COLO829 (cell line): ENCODE data around the gene CSTB.
A peak's percentile ranks its signal among the peaks of the same experiment; 100 is the strongest.
"Not testable (repeated sequence)": the region's sequence is repeated elsewhere in the genome, so short reads cannot be mapped to it uniquely, and the experiment has no call there.

Experiments
- DNase-seq: peaks from one replicate; pipeline ENCODE4 v3.0.0; 2012; ENCODE audit warnings: low spot score

Gene CSTB, protein sequence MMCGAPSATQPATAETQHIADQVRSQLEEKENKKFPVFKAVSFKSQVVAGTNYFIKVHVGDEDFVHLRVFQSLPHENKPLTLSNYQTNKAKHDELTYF

DNA sequence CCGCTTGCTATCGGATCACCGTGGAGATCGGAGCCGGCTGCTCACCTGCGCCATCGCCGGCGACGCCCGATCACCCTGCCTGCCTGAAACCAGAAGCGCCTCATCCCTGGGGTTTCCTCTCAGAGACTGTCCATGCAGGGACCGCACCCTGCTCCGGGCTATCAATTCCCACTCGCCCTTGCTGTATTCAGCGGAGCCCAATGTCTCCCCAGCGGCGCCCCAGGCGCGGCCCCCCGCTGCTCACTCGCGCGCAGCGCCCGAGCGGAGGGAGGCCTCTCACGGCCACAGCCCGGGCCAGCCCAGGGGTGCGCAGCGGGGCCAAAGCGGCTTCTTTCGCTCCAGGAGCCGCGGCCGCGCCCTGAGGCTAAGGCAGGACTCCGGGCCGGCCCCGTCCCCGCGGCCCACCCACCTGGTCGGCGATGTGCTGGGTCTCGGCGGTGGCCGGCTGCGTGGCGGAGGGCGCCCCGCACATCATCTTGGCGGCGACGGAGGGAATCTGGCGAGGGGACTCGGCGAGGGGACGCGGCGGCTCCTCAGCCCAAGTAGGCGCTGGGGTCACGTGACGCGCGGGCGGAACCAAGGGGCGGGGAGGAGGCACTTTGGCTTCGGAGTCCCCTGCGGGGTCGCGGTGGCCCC, at the start of gene CSTB:
TSS of gene CSTB (minus strand) at position 514 of the 636 bp plus-strand sequence. CDS start at position 475, 39 bp downstream.
- peak; percentile 40 for DNase-seq

DNA sequence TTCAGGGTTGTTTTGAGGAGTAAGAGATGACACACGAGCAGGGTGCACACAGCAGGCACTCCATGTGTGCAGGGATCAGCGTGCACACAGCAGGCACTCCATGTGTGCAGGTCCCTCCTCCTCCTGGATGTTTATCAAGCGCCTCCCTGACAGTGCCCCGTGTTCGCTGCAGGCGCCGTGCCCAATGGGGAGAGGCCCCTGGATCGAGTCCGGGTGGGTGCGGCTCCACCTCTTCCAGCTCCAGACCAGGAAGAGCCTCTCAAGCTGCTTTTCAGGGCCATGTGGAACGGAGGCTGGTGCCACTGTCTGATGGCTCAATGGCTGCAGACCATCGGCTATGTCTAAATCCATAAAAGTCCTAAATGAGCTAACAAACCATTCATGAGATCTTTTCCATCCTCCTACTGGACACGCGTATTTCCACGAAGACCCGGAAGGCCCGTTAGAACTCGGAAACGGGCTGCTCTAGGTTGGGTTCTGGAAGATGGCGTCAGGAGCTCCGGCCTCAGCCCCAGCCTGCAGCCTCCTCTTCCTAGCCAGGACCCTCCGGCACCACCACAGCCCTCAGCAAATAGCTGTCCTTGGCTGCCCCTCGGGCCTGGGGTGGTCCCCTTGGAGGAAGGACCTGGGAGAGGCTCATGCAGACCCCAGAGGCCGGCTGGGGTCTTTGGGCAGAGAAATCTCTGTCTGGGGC, 49.3 kb upstream of the CSTB start:
- DNase-seq: no peak

DNA sequence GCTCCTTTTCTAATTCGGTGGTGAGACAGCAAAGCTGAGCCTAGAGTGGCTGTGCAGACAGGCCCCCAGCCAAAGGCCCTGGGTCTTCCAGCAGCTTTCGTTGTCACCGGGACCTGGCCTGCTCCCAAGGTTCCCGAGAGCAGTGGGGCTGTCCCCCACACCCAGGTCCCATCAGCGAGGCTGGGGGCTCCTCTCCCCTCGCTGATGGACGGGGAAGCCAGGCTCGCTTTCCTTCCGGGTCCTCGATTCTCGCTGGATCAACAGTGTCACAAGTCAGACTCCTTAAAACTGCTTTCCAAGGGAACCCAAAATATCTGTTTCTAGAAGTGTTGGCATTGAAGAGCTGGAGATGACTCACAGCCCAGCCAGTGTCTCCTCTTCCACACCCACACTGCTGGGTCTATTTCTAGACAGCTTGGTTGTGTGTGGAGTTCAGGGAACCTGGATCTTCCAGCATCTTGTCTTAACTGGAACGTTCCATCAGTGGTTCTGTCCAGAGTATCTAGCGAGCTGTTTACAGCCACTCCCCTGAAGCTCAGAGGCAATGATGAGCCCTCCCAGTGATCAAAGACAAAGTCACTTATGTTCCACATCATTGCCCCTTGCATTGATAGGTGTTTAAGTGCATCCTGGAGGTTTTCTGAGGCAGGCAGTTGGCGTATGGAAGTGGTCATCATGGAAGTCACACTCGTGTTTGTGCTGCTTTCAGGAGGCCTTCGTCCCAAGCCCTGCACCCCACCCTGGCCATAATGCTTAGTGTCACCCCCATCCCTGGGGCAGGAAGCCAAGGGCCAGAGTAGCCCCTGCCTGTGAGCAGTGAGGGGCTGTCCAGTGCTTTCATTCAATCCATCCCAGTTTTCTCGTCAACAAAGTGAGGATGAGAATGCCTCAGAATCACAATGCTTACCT, 48.5 kb upstream of the CSTB start:
- no peak for DNase-seq

DNA sequence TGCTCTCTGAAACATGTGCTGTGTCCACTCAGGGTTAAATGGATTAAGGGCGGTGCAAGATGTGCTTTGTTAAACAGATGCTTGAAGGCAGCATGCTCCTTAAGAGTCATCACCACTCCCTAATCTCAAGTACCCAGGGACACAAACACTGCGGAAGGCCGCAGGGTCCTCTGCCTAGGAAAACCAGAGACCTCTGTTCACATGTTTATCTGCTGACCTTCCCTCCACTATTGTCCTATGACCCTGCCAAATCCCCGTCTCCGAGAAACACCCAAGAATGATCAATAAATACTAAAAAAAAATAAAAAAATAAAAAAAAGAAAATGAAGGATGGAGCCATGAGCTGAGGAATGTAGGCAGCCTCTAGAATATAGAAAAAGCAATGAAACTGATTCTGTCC, 46.6 kb upstream of the CSTB start:
- not testable (repeated sequence) for DNase-seq

DNA sequence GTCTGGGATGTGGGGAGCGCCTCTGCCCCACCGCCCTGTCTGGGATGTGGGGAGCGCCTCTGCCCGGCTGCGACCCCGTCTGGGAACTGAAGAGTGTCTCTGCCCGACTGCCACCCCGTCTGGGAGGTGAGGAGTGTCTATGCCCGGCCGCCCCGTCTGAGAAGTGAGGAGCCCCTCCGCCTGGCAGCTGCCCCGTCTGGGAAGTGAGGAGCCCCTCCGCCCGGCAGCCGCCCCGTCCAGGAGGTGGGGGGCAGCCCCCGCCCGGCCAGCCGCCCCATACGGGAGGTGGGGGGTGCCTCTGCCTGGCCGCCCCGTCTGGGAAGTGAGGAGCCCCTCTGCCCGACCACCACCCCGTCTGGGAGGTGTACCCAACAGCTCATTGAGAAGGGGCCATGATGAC, 46.1 kb upstream of the CSTB start:
- not testable (repeated sequence) for DNase-seq

DNA sequence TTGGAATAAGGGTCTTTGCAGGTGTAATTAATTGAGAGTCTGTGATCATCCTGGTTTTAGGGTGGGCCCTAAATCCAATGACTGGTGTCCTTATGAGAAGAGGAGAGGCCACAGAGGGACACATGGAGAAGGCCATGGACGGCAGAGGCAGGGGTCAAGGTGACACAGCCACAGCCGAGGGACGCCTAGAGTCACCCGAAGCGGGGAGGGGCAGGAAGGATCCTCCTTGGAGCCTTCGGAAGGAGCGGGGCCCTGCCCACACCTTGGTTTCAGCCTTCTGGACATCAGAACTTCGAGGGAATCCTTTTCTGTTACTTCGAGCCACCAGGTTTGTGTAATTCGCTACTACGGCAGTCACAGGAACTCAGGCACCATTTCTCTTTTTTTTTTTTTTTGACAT, 44.4 kb upstream of the CSTB start:
- no peak for DNase-seq

DNA sequence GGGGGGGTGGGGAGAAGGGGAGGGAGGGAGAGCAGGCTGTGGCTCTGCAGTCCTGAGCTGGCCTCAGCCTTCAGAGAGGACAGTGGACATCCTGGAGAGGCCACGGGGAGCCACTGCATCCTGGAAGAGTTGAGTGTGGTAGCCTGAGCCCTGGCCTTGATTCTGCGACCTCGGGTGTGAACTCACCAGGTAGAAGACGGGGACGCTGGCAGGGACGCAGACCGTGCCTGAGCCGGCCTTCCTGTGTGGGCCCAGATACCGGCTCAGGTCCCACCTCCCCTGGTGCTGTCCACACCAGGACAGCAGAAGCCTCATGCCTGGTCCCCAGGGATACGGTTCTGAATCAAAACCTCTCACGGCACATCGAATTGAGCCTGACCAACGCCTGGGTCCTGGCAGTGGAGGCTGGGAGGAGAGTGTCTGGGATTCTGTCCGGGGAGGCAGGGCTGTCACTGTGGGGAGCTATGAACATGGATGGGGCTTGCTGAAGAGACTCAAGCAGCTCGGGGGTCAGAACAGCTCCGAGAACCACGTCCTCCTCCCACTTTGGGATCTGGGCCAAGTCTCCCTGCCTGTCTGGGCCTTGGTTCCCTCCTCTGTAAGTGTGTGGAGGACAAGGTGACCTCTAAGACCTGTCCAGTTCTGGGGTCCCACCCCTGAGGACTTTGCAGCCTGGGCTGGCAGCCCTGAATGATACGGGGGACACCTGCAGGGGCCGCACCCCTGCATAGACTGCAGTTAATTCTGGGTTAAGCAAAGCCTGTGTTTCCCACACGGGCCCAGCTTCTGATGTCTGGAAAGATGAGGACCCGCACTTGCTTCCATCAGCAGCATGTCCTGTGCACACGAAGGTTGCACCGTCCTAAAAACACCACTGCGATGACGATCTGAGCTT, 43.6 kb upstream of the CSTB start:
- no peak for DNase-seq

DNA sequence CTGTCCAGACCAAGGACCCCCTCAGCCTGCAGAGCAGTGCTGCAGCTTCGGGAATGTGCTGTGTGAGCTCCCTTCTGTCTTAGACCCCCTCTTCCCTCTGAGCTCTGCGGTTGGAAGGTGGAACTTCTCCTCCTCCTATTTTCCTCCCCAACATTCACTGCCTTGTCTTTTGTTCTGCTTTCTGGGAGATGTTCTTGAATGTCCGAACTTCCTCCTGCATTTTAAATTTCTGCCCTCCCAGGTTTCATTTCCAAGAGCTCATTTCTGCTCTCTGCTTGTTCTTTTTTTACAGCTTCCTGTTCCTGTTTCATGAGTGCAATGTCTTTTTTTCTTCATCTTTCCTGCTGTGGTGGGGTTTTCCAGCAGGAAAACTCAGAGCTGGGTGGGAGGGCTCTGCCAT, 42.6 kb upstream of the CSTB start:
- no peak for DNase-seq

DNA sequence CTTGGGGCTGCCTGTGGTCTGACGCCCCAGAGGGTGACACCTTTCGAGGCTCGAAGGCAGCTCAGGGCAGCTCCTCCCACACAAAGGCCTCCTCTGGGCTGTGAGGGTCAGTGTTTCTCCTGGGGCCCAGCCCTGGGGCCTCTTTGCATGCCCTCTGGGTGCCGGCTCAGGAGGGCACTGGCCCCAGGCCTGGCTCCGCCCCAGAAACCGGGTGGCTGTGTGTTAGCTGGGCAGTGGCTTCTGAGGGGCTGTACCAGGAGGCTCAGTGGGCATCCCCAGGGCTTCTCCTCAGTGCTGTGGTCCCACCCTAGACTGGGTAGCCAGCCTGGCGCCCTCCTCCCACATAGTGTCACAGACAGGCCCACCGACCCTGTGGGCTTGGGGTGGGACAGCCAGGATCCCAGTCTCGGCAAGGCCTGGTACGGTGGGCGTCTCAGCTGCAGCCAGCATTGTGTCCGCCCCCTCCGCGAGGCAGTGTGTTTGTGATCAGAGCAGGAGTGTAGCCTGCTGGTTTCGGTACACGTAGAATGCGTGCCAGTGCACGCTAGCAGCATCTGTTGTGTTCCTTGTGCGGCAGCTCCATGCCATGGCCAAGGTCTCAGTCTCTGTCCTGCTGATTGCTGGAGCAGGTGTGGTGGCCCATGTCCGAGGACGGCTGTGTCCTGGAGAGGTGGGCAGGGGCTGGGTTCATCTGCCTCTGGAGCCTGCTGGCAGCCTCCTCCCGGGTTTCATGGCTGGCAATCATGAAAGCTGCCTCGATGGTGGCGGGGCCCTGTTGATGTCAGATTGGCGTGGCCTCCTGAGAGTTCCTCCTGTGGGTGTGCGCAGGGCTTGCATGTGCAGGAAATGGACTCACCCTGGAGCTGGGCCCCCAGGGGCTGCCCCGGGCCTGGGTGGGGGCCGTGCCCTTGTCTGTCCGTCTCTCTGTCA, 41.3 kb upstream of the CSTB start:
- DNase-seq: no peak

DNA sequence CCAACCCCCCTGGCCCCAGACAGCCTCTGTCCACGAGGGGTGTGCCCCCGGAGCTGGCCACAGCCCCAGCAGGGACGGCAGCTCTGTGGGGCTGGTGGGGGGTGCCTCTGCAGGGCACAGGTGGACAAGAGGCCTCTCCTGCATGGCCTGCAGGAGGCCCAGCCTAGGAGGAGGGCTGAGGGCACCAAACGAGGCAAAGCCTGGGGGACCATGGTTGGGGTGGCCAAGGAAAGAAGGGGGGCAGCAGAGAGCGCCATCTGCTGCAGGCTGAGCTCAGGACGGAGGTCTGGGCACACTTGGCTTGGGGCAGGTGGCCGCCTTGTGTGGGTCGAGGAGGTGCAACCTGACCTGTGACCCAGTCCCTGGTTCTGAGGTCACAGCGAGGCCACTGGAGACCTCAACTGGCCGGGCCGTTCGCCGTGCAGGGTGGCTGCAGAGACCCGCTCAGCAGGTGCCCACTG, 40.5 kb upstream of the CSTB start:
- no peak for DNase-seq

DNA sequence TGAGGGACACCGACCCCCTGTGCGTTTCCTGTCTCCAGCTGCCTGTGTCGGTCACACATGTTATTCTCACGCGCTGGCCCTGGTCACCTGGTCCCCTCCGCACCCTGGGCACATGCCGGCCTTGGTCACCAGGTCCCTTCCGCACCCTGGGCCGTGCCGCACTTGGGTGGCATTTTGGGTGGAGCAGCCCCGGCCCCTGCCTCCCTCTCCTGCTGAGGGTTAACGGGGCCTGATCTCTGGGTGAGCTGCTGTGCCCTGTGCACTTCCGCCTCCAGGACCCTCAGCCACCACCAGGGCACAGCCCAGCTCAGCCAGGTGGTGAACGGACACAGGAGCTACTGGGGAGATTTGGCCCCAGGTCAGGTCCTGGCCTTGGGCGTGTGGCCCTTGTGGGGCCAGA, 39.9 kb upstream of the CSTB start:
- DNase-seq: no peak

DNA sequence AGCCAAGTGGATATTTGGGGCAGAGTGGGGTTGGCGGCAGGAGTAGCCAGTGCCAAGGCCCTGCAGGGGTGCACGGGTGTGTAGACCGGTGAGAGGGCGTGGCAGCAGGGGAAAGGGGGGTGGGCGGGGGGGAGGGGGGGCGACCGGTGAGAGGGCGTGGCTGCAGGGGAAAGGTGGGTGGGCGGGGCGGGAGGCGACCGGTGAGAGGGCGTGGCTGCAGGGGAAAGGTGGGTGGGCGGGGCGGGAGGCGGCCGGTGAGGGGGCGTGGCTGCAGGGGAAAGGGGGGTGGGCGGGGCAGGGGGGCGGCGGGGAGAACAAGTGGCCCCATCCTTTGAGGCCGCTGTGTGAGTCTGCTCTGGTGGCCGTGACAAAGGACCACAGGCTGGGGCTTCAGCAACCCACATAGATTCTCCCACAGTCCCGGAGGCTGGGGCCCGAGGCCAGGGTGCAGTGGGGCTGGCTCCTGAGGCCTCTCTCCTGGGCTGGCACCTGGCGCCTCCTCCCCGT, 39.1 kb upstream of the CSTB start:
- DNase-seq: no peak

DNA sequence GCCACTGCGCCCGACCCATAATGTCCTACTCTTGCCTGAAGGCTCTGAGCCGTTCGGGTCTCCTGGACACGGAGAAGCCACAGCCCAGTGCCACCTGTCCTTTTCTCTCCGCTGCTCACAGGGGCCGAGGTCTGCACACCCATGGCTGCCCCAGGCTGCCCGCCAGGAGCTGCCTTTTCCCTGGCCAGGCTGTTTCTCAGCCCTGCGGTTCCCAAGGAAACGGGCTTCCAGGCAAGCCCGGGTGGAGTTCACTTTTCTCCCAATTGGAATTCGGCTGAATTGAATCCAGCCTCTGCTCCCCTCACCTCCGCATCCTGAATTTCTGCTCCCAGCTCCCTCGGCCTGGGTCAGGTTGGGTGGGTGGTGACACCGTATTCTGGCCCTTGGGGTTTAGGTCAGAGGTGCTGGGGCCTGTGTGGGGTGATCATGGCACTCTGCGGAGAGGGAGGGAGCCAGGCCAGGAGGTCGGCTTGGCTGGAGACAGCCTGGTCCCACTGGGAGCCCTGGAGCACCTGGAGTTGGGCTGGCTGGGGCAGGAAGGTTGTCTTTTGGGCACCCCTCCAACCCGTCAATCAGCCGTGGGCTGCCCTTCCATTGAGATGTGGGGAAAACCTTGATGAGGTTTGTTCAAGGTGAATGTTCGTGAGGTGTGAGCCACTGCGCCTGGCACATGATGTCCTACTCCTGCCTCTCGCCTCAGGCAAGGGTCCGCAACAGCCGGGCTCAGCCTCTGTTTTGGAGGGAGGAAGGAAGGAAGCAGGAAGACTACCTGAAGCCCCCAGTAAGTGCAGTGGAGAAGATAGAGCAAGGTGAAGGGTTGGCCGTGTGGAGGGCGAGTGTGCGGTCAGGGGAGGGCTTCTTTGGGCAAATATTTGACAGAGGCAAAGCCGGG, 38.4 kb upstream of the CSTB start:
- no peak for DNase-seq

DNA sequence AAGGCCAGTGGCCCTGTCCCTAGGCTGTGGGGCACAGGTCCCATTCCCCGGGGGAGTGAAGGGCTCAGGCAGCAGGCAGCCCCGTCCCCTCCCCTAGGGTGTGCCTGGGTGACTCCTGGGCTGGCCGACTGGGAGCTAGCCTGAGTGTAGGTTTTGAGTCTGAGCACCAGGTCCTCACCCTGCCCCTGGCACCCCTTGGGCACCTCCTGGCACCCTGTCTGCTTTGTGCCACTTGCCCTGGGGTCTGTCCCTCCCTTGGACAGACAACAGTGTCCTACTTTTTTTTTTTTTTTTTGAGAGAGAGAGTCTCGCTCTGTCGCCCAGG, 37.5 kb upstream of the CSTB start:
- no peak for DNase-seq

DNA sequence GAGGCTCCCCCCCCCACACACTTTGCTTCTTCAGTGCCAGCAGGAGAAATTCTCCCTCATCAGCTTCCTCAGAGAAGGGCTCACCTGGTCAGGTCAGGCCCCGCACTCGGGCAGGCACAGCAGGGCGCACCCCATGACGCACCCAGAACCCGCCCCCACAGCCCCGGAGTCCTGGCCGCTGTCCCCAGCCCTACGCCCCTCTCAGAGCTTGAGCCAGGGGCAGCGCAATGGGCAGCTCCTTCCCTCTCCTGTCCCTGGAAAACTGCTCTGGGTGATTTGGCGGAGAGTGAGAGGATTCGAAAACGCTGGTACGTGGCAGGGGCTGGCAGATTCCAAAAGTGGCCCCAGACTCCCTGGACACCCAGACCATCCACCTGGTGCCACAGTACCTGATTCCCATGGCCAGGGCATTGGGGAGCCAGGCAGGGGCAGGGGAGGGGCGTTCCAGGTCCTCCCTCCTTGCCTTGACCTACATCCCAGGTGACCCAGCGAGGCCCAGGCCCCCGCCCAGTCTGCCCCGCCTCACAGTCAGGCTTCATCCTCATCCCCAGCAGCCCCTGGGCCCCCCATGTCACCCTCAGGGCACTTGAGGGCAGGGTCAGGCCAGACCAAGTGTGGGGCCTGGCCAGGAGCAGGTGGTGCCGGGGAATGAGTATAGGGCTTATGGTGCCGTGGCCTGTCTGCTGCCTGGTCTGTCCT, 37.0 kb upstream of the CSTB start:
- no peak for DNase-seq

DNA sequence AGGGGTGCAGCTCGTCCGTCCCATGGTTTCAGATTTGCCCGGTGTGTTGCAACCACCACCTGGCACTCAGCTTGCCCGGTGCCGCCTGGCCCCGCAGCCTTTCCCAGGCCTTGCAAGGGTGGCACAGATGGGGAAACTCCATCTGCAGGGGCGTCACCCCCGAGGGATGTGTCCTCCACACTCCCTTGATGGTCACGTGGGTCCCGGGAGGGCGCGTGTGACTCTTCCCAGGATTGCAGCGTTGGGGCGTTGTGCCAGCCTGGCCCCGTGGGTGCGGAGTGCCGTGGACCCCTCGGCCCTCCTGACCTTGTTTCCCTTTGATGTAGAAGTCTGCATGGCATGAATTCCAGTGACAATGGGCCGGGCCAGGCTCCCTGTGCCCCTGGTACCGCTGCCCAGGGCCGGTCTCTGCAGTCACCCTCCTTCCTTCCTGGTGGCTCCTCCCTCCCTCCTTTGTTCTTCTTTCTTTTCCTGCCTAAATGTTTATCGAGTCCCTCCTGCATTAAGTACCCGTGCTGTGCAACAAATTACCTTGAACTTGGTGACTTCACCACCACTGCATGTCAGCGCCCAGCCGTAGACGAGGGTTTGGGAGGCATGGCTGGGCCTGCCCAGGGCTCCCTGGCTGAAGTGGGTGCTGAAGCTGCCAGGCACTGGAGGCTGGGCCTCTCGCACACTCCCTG, 36.2 kb upstream of the CSTB start:
- no peak for DNase-seq

DNA sequence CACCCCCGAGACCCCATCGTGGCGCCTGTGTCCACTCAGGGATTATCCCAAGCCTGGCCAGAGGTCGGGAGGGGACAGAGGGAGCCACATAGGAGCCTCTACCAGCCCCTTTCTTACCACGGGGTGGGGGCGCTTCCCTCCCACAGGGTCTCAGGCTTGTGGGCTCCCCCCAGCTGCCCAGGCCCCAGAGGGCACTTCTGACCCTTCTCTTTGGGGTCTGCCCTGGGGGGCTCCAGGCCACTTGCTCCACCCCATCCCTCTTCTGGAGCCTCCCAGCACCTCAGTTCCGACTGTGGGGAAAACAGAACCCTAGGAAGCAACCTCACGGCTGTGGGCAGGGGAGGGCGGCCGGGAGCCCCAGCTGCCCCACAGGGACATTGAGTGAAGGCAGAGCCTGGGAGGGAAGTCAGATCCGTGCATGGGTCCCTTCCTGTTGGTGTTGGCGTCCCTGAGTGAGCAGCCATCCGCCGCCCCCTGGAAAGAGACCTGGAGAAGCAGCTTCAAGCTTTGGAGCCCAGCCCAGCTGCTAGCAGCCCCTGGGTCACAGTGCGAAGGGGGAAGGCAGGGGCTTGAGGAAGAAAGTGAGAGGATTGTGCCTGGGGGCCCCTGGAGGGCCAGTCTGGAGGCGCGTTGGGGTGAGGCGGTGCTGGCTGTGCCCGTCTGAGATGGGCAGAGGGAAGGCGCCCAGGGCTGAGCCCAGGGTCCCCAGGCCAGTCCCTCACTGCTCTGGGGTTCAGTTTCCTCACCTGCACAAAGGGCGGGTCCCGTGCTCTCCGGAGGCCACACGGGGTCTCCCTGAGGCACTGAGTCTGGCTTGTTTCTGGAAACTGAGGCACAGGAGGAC, 35.4 kb upstream of the CSTB start:
- DNase-seq: no peak
